Calu3 (cell line): ENCODE measurements around the gene HEYL. TPM values are rescaled to one million over a fixed set of nuclear protein-coding genes. Genes with fewer than 3 reads are reported as not detected.

Experiments used
- BruUV-seq: library from RNA; stranded (reverse); fragments of 400-500 nt; replicated peaks from 2 replicates; lab custom pipeline; 2021; lab: Mats Ljungman, UMichigan
- CTCF ChIA-PET: fragments of 300-600 bp; sonication (Branson Sonifier 250); formaldehyde crosslinking; loops from one replicate; lab custom pipeline; 2022; ENCODE audit warnings: antibody characterized with exemption; lab: Charles Lee
- DNase-seq: peaks from one replicate; pipeline ENCODE4 v3.0.0; 2022
- H3K27ac Mint-ChIP-seq: one replicate; pipeline ENCODE4 v1.8.0; 2022; ENCODE audit warnings: mixed read lengths; ENCODE audit not compliant: unreplicated experiment
- H3K27me3 Mint-ChIP-seq: one replicate; pipeline ENCODE4 v1.8.0; 2022; ENCODE audit warnings: mixed read lengths; ENCODE audit not compliant: unreplicated experiment
- H3K36me3 Mint-ChIP-seq: one replicate; pipeline ENCODE4 v1.8.0; 2022; ENCODE audit warnings: mild to moderate bottlenecking, moderate library complexity, mixed read lengths; ENCODE audit not compliant: insufficient read depth, unreplicated experiment
- H3K4me1 Mint-ChIP-seq: one replicate; pipeline ENCODE4 v1.8.0; 2022; ENCODE audit warnings: mild to moderate bottlenecking, low read depth, mixed read lengths; ENCODE audit not compliant: unreplicated experiment
- H3K4me3 Mint-ChIP-seq: one replicate; pipeline ENCODE4 v1.8.0; 2022; ENCODE audit warnings: mild to moderate bottlenecking, low read depth, moderate library complexity, mixed read lengths; ENCODE audit not compliant: unreplicated experiment
- H3K9me3 Mint-ChIP-seq: one replicate; pipeline ENCODE4 v1.8.0; 2022; ENCODE audit warnings: low read depth, mixed read lengths; ENCODE audit not compliant: unreplicated experiment
- intact Hi-C: fragments of 100-400 bp; cut with micrococcal nuclease; formaldehyde crosslinking; loops from one replicate; pipeline ENCODE4 v1.10.0; 2022; ENCODE audit not compliant: unreplicated experiment
- total RNA-seq: library from RNA; stranded (reverse); gene quantifications from 2 replicates; pipeline ENCODE4 v1.2.3, GENCODE V29; 2022
- TF ChIP-seq, protein P1 (sequence below): fragments of 200-600 bp; IDR thresholded peaks from one replicate; pipeline ENCODE4 v1.8.0; 2022; ENCODE audit warnings: antibody characterized with exemption; ENCODE audit not compliant: unreplicated experiment

Gene HEYL
- total RNA-seq, 1 experiment from 2014 or later: 0.09 TPM

DNA sequence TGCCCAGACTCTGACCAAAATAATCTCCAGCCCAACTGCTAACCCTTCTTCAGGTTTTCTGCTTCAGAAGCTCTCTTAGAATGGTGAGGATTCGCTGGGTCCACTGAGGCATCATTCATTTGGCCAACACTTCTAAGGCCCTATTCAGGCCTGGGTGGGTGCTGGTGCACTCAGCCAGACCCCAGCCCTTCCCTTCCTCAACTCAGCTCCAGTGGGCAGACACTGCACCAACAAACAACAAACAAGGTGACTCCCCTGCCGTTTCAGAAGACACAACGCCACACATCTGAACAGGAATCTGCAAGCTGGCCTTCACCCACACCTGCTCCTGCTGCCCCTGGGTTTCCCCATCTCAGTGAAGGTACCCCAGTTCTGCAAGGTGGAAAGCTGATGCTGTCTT, 6.0 kb downstream of the HEYL start:
- BruUV-seq: no TSS peak
- Mint-ChIP-seq H3K27me3 (peaks cover 88% of the 10 kb centered on the region), H3K36me3 (no peaks in the 10 kb centered on the region), H3K4me3 (peak overlapping the region; percentile 1), H3K9me3 (no peaks in the 10 kb centered on the region), H3K4me1 (peaks cover 7% of the 10 kb centered on the region), H3K27ac (no peak overlapping the region)
- intact Hi-C loops: no loop called here
- TF ChIP-seq, protein P1, sequence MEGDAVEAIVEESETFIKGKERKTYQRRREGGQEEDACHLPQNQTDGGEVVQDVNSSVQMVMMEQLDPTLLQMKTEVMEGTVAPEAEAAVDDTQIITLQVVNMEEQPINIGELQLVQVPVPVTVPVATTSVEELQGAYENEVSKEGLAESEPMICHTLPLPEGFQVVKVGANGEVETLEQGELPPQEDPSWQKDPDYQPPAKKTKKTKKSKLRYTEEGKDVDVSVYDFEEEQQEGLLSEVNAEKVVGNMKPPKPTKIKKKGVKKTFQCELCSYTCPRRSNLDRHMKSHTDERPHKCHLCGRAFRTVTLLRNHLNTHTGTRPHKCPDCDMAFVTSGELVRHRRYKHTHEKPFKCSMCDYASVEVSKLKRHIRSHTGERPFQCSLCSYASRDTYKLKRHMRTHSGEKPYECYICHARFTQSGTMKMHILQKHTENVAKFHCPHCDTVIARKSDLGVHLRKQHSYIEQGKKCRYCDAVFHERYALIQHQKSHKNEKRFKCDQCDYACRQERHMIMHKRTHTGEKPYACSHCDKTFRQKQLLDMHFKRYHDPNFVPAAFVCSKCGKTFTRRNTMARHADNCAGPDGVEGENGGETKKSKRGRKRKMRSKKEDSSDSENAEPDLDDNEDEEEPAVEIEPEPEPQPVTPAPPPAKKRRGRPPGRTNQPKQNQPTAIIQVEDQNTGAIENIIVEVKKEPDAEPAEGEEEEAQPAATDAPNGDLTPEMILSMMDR: no peak
- CTCF ChIA-PET: no interaction called here
- no peak for DNase-seq

- peaks cover 7% of the 10 kb centered on the region for H3K4me1 Mint-ChIP-seq
- CTCF ChIA-PET: interaction anchor here (0.7 kb wide), 1 partner anchor 26 kb away, joined by 3 read pairs; no protein-coding TSS in a partner anchor
- TF ChIP-seq, protein P1: no peak
- no peaks in the 10 kb centered on the region for H3K9me3 Mint-ChIP-seq
- DNase-seq: peak; percentile 49
- BruUV-seq: no TSS peak
- no peaks in the 10 kb centered on the region for H3K36me3 Mint-ChIP-seq
- peaks cover 88% of the 10 kb centered on the region for H3K27me3 Mint-ChIP-seq
- intact Hi-C loops: no loop called here
- H3K27ac Mint-ChIP-seq: no peak overlapping the region
- H3K4me3 Mint-ChIP-seq: no peak overlapping the region
These were observed 6.6 kb downstream of the HEYL start for GRCh38 chr1:39632682-39633417.

DNA sequence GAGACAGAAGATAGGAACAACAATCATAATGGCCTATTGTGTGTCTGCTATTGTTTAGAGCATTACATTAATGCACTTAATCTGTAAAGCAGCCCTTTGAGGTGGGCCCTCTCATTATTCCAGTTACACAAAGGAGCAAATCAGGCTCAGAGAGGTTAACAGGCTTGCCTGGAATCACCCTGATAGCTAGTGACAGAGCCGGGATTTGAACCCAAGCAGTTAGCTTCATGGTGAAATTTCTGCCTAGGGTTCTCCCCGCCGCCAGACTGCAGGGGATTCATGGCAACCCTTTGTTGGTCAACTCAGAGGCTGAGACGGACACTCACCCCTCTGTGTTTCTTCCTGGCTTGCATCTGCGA, 7.1 kb downstream of the HEYL start:
- intact Hi-C loops: no loop called here
- no peak for DNase-seq
- no TSS peak for BruUV-seq
- no peak overlapping the region for H3K4me3 Mint-ChIP-seq
- peaks cover 88% of the 10 kb centered on the region for H3K27me3 Mint-ChIP-seq
- H3K36me3 Mint-ChIP-seq: no peaks in the 10 kb centered on the region
- CTCF ChIA-PET: interaction anchor here (0.7 kb wide), 1 partner anchor 26 kb away, joined by 3 read pairs; no protein-coding TSS in a partner anchor
- H3K9me3 Mint-ChIP-seq: no peaks in the 10 kb centered on the region
- peaks cover 7% of the 10 kb centered on the region for H3K4me1 Mint-ChIP-seq
- TF ChIP-seq, protein P1: no peak
- H3K27ac Mint-ChIP-seq: no peak overlapping the region

- intact Hi-C loops: no loop called here
- Mint-ChIP-seq H3K36me3 (no peaks in the 10 kb centered on the region), H3K4me1 (peaks cover 7% of the 10 kb centered on the region), H3K9me3 (no peaks in the 10 kb centered on the region), H3K4me3 (no peak overlapping the region), H3K27me3 (peaks cover 88% of the 10 kb centered on the region), H3K27ac (no peak overlapping the region)
- no peak for DNase-seq
- TF ChIP-seq, protein P1: no peak
- no TSS peak for BruUV-seq
- CTCF ChIA-PET: no interaction called here
These were observed 7.8 kb downstream of the HEYL start for GRCh38 chr1:39631361-39632322.
